Measurements from ENCODE around the gene PMS1.

- no peak for TF ChIP-seq CTCF (conservative IDR thresholded peaks at IDR 0.05)
- TF ChIP-seq ZFX (IDR thresholded peaks at IDR 0.05) = no peak
These were observed 65.3 kb downstream of the PMS1 start for GRCh38 chr2:189849550-189849949.

Data from C4-2B (cell line).